Upper lobe of left lung (tissue), 4 donors: Measurements from ENCODE around the gene RP9.

Source experiments
- CTCF ChIP-seq, 6 experiments: fragments of 450-650 bp in 4 of 6; fragments of 200-600 bp in 2 of 6; sonication (generic) in 2 of 6; IDR thresholded peaks; one replicate each; pipeline ENCODE4 v1.5.1; 2016 to 2019; ENCODE audit warnings: antibody characterized with exemption in 6 of 6
- EP300 ChIP-seq, 4 donors: sonication (generic); formaldehyde crosslinking; IDR thresholded peaks; one replicate each; pipeline ENCODE4 v1.5.1; 2017; ENCODE audit warnings: antibody characterized with exemption in 4 of 4, control low read depth in 2 of 4
- POLR2A ChIP-seq, 4 donors: fragments of 450-650 bp; IDR thresholded peaks; one replicate each; pipeline ENCODE4 v1.5.1; 2016 to 2017; ENCODE audit warnings: antibody characterized with exemption in 4 of 4, mild to moderate bottlenecking in 2 of 4
- POLR2AphosphoS5 ChIP-seq, 2 donors: sonication (generic); formaldehyde crosslinking; IDR thresholded peaks; one replicate each; pipeline ENCODE4 v1.5.1; 2017; ENCODE audit warnings: antibody characterized with exemption in 2 of 2

GRCh38 chr7:33048704-33049103, 60.5 kb downstream of the RP9 start:
- TF ChIP-seq CTCF (IDR thresholded peaks at IDR 0.05) (no peak), POLR2A (IDR thresholded peaks at IDR 0.05) (no peak), EP300 (IDR thresholded peaks at IDR 0.05) (no peak), POLR2AphosphoS5 (IDR thresholded peaks at IDR 0.05) (no peak)
